SW480 (cell line): Measurements from ENCODE around the gene AUNIP.

Source experiments
- DNase-seq: peaks from one replicate; pipeline ENCODE4 v3.0.0-alpha.2; 2016; ENCODE audit warnings: low spot score

Gene AUNIP

GRCh38 chr1:25858906-25859789, at the start of gene AUNIP:
Gene AUNIP (minus strand): TSS chr1:25859457. CDS start chr1:25859357, 100 bp downstream.
- peak; percentile 85 for DNase-seq

- DNase-seq: no peak
Observed at GRCh38 chr1:25909040-25909439, 49.8 kb upstream of the AUNIP start.

- no peak for DNase-seq
Observed at GRCh38 chr1:25908161-25908560, 48.9 kb upstream of the AUNIP start.

GRCh38 chr1:25907601-25908000, 48.3 kb upstream of the AUNIP start:
- DNase-seq: no peak

GRCh38 chr1:25906644-25907300, 47.5 kb upstream of the AUNIP start:
- DNase-seq: peak; percentile 47

GRCh38 chr1:25905680-25906643, 46.7 kb upstream of the AUNIP start, which contains the start of gene STMN1:
Gene STMN1 (minus strand): TSS chr1:25906419. CDS start chr1:25904676, 1,743 bp downstream.
- DNase-seq: peak; percentile 89

GRCh38 chr1:25904943-25905679, 45.9 kb upstream of the AUNIP start:
- peak; percentile 87 for DNase-seq

GRCh38 chr1:25903986-25904385, 44.7 kb upstream of the AUNIP start:
- no peak for DNase-seq

- DNase-seq: no peak
Observed at GRCh38 chr1:25902462-25902861, 43.2 kb upstream of the AUNIP start.

- no peak for DNase-seq
Observed at GRCh38 chr1:25900219-25900618, 41.0 kb upstream of the AUNIP start.

GRCh38 chr1:25899792-25900191, 40.5 kb upstream of the AUNIP start:
- no peak for DNase-seq

GRCh38 chr1:25898223-25899015, 39.2 kb upstream of the AUNIP start:
- DNase-seq: no peak

GRCh38 chr1:25897754-25898153, 38.5 kb upstream of the AUNIP start:
- no peak for DNase-seq

- peak; percentile 28 for DNase-seq
Observed at GRCh38 chr1:25896266-25896665, 37.0 kb upstream of the AUNIP start.

- DNase-seq: peak; percentile 77
Observed at GRCh38 chr1:25895365-25895990, 36.2 kb upstream of the AUNIP start.

GRCh38 chr1:25893116-25893515, 33.9 kb upstream of the AUNIP start:
- DNase-seq: no peak

- no peak for DNase-seq
Observed at GRCh38 chr1:25891606-25892005, 32.3 kb upstream of the AUNIP start.

- peak; percentile 93 for DNase-seq
Observed at GRCh38 chr1:25890239-25891034, 31.2 kb upstream of the AUNIP start.

GRCh38 chr1:25889470-25889869, 30.2 kb upstream of the AUNIP start:
- DNase-seq: no peak
